ENCODE results near the gene TMEM229A. TPM values are rescaled to one million over a fixed set of nuclear protein-coding genes. Genes with fewer than 3 reads are reported as not detected.
"Not testable (repeated sequence)": the region's sequence is repeated elsewhere in the genome, so short reads cannot be mapped to it uniquely, and the experiment has no call there.

Gene TMEM229A
- total RNA-seq, result not detected in 2 replicates

DNA sequence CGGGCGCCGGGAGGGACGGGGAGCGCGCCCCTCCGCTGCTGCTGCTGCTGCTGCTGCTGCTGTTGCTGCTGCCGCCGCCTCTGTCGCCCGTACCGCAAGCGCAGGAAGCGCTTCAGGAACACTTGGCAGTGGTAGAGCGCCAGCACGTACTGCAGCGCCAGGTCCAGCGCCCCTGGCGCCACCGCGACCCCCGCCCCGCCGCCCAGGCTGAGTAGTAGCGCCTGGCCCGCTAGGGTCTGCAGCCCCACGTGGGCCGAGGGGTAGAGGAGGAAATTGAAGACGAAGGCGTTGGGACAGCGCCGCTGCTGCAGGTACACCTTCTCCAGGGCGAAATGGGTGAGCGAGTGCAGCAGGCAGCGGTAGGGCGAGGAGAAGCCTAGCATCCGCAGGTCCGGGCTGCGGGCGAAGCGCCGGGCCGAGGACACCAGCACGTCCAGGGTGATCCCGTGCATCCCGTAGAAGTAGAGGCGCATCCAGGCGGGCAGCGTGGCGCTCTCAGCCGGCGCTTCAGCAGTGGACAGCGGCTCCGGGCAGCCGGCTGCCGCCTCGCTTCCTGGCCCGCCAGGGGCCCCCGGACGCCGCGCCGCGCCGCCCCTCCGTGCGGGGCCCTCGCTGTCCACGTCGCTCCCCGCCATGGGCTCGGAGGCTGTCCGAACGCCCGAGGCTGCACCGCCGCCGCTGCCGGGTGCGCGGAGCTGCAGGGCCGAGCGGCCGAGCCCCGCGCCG, at the start of gene TMEM229A:
Gene TMEM229A (minus strand): TSS at position 699 of the 726 bp plus-strand sequence. CDS start 64 bp downstream, at position 635.
- peak; percentile 67 to 68 for DNase-seq (ENCODE audit: low read depth in 2 of 2)

DNA sequence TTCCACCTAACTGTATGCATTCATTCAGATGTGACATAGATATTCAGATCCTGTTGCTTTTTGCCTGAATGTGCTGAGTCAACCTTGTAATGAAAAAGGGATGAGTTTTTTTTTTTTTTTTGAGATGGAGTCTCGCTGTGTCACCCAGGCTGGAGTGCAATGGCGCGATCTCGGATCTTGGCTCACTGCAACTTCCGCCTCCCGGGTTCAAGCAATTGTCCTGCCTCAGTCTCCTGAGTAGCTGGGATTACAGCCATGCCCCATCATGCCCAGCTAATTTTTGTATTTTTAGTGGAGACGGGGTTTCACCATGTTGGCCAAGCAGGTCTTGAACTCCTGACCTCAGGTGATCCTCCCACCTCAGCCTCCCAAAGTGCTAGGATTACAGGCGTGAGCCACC, 49.4 kb upstream of the TMEM229A start:
- not testable (repeated sequence) for DNase-seq (ENCODE audit: low read depth in 2 of 2)

DNA sequence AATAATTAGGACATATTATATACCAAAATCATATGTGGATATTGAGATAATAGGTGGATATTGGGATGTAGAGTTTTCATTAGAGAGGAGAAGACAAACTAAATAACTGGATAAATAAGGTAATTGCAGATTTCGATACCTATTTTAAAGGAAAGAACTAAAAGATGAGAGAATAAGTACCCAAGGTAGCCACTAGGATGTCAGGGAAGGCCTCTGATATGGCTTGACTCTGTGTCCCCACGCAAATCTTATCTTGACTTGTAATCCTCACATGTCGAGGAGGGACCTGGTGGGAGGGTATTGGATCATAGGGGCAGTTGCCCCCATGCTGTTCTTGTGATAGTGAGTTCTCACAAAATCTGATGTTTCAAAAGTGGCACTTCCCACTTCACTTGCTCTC, 44.7 kb upstream of the TMEM229A start:
- no peak for DNase-seq (ENCODE audit: low read depth in 2 of 2)

DNA sequence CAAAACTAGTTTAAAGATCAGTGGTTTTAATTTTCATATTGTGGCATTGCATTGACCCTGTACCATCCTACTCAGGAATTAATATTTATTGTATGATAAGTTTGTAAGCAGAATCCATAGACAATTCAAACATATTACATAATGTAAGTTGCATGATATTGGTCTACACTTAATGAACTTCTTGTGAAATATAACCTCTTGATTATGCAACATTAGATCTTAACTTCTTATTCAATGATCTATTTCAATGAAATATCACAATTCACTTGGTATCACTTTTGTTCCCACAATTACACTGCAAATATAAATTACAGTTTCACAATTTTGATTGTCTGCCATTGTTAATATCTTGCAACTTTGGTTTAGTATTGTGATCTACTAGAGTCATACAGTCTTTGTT, 44.0 kb upstream of the TMEM229A start:
- DNase-seq (ENCODE audit: low read depth in 2 of 2), result no peak

DNA sequence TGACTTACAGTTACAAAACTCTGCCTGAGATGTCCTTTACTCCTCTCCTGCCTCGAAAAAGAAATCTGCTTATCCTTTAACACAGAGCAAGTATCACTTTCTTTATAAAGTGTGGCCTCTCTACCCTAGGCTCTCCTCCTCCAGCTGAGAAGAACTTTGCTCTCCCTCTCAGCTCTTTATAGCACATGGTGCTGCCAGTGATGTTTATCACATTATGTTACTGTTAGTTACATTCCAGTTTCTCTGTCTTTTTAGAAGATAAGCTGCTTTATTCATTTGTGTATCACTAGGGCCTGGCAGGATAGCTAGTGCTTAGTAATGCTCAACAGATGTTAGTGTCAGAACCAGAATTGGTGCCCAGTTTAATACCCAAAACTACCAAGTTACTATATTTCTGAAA, 41.1 kb upstream of the TMEM229A start:
- DNase-seq (ENCODE audit: low read depth in 2 of 2), result no peak

DNA sequence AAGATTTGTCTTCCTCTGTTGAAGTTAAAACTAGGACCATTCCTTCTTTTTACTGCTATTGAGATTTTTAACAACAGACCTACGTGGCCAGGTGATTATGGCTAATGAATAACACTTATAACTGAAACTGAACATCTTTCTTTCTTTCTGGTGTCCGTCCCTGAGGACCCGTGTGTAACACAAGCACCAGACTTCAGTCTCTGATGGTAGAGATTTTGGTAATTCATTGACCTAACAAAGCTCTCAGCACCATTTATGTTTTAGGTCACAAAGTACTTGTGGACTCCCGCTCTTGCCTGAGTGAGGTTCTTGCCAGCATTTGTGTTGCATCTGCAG, 40.4 kb upstream of the TMEM229A start:
- DNase-seq (ENCODE audit: low read depth in 2 of 2), result no peak

DNA sequence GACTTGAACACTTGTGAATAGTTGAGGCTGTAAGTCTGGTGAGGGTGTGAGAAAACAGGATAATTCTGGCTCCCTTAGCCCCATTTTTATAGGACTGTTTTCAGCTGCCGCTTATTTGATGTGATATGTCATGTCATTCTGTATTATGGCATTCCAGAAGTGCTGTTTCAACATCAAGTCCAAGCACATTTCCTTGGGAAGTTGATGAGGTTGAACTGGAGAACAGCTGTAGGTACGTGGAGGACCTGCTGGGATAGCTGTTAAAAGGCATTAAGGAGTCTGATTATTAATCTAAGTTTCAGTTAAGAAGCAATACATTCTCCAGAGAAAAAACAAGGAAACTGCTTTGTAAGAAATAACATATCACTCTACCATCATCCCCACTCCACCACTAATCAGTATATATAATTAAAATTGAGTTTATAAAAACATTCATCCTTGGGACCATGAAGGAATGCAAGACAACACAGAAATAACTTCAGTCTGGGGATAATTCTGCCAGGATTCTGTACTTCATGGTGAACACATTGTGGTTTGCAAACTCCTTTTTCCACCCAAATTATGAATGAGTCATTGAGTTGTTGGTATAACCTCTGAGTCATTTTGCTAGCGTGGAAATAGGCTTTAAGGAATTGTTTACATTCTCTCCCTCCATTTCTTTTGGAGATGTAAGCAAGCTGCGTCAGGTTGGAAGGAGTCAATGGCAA, 39.9 kb upstream of the TMEM229A start:
- DNase-seq (ENCODE audit: low read depth in 2 of 2), result peak; percentile 12 to 82

DNA sequence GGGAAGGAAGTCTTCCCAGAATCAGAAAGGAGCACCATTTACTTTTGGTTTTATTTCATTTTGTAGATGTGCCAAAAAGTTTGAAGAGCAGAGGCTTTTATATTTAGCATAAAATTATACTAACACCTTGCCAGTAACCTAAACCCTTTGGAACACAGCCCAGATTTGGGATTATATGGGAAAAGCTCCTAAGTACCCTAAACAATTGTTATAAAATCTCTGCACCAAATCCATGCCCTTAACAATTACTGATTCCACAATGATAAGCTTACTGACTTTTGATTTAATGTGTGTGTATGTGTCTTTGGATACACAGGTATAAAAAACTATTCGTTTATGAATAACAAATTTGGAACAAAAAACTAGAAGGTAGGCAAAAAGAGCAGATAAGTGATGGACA, 39.0 kb upstream of the TMEM229A start:
- DNase-seq (ENCODE audit: low read depth in 2 of 2), result no peak

DNA sequence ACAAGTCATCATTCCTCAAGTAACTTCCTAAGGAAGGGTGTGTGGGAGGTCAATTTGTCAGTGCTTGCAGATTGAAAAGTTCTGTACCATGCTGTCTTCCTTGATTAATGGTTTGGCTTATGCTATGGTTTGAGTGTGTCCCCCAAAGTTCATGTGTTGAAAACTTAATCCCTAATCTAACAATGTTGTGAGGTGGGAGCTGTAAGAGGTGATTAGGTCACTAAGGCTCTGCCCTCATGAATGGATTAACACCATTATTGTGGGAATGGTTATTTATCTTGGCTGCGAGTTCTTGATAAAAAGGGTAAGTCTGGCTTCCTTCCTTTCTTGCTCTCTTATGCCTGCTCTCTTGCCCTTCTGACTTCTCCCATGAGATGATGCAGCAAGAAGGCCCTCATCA, 29.3 kb upstream of the TMEM229A start:
- no peak for DNase-seq (ENCODE audit: low read depth in 2 of 2)

DNA sequence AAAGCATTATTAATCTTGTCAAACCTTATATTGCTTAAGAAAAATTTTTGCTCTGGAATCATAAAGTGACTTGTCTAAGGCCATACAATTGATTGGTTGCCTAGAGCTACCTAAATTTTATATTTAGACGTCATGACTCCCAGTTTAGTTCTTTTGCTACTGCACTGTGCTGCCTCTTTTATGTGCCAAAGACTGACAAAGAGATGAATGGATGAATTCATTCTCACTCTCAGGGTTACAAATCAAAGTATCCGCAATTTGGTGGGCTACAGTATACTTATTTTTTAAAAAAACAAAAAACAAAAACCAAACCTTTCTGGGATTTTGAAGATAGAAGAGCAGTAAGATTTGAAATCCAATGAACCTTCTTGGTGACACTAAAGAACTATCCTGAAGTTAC, 27.7 kb upstream of the TMEM229A start:
- no peak for DNase-seq (ENCODE audit: low read depth in 2 of 2)

DNA sequence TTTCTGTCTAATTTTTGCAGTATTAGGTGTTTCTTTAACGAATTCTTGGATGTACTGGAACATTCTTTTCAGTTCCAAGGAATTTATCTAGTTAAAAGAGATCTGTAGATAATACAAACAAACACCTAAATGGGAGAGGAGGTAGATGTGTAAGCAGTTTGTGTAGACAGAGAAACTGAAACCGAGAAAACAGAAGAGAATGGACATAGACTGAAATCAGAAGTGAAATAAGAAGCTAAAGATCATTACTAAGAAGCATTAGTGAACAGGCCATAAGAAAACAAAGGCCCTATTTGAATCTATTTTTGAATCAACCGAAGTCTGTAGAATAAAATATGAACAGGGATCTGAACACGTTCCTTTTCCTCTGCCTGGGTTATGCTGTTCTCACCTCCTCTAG, 26.5 kb upstream of the TMEM229A start:
- DNase-seq (ENCODE audit: low read depth in 2 of 2), result no peak

DNA sequence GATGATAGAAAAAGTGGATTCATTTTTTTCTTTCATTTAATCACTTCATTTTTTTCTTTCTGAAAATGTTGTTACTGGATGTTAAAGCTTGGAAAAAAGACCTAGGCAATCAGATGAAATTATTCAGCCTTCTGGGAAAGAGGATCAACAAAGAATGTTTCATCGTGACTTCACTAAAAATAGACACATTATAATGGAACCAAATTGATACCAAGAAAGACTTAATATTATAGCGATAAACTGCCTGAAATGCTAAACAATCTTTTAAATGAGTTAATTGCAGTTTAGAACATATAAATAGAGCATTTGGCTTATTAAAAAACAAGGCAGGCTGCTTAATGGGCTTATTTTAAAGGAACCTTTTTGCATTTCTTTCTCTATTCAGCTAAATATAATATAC, 25.6 kb upstream of the TMEM229A start:
- DNase-seq (ENCODE audit: low read depth in 2 of 2), result no peak

DNA sequence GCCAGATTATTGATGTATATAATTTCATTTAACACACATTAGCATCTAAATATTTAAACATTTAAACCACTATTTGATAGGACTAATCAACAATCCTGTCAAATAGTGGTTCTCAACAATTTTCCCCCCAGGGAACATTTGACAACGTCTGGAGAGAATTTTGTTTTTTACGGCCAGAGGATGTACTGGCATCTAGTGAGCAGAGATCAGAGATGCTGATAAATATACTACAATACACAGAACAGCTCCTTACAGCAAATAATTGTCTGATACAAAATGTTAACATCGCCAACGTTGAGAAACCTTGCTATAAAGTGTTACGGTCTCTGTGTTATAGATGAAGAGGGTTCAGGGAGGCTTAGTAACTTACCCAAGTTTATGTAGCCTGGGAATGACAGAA, 25.0 kb upstream of the TMEM229A start:
- no peak for DNase-seq (ENCODE audit: low read depth in 2 of 2)

DNA sequence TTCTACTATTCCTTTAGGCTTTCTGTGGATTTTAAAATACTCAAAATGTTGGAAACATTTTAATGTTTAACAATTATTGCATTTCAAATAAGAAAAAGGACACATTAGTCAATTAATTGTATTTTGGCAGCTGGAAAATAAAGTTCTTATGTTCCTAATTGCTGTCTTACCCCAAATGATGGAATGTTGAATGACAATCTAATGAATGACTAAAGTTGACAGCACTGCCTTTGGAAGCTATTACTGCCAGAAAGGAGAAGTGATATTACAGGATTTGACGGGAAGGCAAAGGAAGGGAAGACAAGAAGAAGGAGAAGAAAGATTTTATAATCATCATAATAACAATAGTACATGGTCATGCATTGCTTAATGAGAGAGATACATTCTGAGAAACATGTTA, 23.4 kb upstream of the TMEM229A start:
- no peak for DNase-seq (ENCODE audit: low read depth in 2 of 2)

DNA sequence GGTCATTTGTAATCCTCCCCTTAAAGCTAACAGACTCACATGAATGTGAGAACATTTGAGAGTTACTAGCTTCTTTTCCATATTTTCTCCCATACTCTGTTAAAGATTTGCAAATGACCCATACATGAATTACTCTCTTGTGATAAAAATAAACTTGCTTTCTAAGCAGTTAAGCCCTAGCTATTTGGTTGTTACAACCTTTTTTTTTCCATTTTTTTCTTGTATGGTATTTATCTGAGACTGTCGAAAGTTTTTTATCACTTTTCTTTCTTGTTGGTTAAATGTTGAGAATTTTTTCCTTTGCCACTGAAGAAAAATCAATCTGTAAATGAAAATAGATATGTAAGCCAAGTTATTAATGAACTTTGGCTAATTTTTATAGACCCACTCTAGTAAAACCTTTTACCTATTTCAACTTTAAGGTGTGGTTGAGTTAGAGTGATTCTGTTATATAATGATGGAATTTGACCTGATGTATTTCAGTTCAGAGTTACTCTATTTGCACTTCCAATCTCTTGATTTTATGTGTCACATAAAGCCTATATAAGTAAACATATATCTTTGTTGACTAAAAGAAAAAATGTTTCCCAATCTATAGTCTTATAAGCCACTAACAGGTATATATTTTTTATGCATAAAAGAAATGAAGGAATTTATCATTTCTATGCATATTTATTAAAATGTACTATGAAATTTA, 19.0 kb upstream of the TMEM229A start:
- no peak for DNase-seq (ENCODE audit: low read depth in 2 of 2)

DNA sequence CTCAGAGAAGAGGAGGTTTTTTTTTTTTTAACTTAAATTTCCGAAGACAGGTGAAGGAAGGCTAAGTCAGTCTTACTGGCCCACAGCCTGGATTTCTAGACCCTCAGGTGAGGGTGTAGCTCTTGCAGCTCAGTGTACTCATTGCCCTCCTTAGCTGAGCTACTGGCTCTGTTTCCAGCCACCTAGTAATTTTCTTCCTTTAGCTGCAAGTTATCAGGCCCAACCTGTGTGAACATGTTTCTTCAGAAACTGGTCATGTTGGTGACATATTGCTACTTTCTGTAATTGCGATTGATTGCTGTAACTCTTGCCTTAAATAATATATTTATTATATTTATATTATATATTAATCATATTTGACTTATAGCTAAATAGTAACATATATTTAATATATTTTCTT, 10.0 kb upstream of the TMEM229A start:
- no peak for DNase-seq (ENCODE audit: low read depth in 2 of 2)

DNA sequence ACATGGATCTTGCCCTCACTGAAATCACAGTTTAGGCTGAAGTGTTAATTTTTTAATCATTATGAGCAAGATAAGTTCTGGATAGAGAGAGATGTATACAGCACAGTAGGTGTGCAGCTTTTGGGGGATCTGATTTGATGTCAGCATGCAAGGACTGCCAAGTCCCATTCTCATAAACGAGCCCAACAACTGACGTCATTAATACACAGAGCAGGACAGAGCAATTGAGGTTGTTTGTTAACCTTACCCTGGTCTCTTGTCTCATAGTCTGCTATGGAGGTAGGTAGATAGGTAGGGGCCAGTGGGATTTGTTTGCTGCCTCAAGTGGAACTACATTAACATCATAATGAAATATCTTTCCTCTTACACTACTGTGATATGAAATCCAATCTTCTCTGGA, 8.6 kb upstream of the TMEM229A start:
- no peak for DNase-seq (ENCODE audit: low read depth in 2 of 2)

DNA sequence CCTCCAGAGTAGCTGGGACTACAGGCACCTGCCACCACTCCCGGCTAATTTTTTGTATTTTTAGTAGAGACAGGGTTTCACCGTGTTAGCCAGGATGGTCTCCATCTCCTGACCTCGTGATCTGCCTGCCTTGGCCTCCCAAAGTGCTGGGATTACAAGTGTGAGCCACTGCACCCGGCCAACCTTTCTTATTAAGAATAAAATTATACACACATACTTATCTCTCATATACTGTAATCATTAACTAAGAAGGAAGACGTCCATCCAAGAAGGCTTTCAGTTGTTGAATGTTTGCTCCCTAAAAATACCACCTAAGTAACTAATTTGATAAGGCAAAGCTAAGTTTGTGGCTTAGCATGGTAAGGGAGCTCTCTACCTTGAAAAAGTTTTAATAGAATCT, 5.0 kb upstream of the TMEM229A start:
- DNase-seq (ENCODE audit: low read depth in 2 of 2), result not testable (repeated sequence)

DNA sequence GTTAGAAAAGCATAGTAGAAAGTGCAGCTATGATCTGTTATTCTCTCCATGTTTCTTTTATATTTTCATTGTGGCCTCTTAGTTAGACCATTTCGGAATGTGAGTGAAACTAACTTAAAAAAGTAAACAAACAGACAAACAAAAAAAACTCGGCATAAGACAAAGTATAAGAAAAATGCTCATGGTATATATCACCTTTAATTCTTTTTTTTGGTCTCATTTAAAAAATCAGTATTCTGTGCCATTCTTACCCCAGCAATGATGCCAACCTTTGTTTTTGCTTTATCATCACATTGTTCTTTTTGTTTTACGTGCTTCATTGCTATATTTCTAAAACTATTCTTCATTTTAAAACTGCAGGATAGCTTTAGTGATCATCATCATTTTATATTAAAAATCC, 2.8 kb upstream of the TMEM229A start:
- no peak for DNase-seq (ENCODE audit: low read depth in 2 of 2)

DNA sequence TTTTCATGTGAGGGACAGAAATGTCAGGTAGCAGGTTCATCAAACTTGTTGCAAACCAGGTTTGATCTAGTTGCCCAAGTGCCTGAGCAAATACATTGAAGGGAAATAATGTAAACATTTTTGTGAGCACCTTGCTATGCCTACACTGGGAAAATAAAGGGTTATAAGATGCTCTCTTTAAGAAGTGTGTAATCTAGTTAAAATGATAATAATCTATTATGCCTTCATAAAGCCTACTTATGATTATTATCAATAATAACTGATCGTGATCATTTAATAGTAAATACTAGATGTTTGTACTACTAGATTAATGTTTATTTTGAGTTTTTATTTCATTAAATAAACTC, 1.9 kb upstream of the TMEM229A start:
- no peak for DNase-seq (ENCODE audit: low read depth in 2 of 2)

DNA sequence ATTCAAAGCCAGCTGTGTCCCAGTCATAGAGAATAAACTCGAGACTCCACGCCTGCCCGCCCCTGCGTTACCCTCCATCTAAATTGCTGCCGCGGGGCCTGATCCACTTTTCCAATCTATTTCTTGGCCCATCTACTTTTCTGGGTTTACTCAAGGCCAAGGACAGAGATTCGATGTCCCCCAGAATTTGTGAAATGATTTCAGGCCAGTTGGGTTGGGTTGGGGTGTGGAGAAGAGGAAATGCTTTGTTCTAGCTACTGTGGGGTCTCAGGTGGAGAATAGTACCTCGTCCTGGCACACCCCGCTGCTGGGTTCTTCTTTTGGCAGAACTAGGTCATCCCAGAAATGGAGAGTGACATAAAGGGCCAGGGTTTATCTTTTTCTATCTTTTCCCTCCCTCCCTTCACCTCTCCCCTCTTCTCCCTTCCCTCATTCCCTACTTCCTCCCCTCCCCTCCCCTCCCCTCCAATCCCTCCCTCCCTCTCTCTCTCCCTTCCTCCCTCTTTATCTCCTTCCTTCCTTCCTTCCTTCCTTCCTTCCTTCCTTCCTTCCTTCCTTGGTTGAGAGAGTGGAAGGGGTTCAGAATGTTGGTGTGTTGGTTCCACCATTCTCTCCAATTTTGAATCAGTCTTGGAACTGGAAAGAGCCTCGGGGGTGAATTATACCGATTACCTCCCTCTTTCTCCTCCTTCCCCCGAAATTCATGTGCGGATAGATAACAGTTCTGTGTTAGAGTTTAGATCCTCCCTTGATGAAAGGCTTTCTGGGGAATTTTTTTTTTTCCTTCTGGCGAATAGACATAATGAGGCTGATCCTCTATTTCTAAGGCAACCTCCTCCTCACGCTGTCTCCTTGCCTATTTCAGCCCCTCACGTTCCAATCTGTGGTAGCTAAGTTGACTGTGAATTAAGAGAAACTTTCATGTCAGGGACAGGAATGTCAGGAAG, 1.2 kb upstream of the TMEM229A start:
- no peak for DNase-seq (ENCODE audit: low read depth in 2 of 2)
